Adrenal gland (tissue), 5 donors: ENCODE results near the gene RIN2.

Source experiments
- POLR2A ChIP-seq, 2 donors: fragments of 450-650 bp; IDR thresholded peaks; one replicate each; pipeline ENCODE4 v1.6.1; 2017; ENCODE audit warnings: antibody characterized with exemption in 2 of 2, mild to moderate bottlenecking in 2 of 2, moderate library complexity in 1 of 2
- TF ChIP-seq, protein P1 (sequence below), 6 experiments: fragments of 450-650 bp in 4 of 6; fragments of 200-600 bp in 2 of 6; sonication (generic) in 1 of 6; IDR thresholded peaks; 1 replicate in 5 of 6; 2 replicates in 1 of 6; pipeline versions ENCODE4 v1.5.1 to v1.8.0; 2016 to 2021; ENCODE audit warnings: antibody characterized with exemption in 6 of 6, mild to moderate bottlenecking in 2 of 6, moderate library complexity in 1 of 6
- donor health status: DM: no; HTN: no; CAD: no.

DNA sequence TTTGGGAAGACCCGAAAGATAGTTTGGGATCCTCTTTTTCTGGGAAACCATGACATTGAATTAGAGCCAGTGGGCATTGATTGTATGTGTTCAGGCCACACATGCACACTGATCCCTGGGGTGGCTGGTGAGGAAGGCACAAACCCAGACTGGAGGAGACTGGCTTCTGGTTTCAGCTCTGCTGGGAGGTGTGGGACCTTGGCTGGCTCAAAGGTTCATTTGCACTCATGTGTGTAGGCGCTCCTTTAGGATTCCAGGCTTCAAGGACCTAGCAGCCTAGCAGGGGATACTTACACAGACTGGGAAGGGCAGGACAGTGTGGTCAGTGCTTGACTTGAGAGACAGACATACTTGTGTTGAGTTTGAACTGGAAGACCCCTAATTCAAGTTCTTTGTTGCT is 7.2 kb downstream of the RIN2 start:
- TF ChIP-seq, protein P1, sequence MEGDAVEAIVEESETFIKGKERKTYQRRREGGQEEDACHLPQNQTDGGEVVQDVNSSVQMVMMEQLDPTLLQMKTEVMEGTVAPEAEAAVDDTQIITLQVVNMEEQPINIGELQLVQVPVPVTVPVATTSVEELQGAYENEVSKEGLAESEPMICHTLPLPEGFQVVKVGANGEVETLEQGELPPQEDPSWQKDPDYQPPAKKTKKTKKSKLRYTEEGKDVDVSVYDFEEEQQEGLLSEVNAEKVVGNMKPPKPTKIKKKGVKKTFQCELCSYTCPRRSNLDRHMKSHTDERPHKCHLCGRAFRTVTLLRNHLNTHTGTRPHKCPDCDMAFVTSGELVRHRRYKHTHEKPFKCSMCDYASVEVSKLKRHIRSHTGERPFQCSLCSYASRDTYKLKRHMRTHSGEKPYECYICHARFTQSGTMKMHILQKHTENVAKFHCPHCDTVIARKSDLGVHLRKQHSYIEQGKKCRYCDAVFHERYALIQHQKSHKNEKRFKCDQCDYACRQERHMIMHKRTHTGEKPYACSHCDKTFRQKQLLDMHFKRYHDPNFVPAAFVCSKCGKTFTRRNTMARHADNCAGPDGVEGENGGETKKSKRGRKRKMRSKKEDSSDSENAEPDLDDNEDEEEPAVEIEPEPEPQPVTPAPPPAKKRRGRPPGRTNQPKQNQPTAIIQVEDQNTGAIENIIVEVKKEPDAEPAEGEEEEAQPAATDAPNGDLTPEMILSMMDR (IDR thresholded peaks at IDR 0.05): no peak
- no peak for TF ChIP-seq POLR2A (IDR thresholded peaks at IDR 0.05)
